Iris pigment epithelial cell (primary cell): Measurements from ENCODE around the gene KANSL1L.

Experiments
- DNase-seq: peaks from one replicate; pipeline ENCODE4 v3.0.0-alpha.2; 2011; ENCODE audit warnings: low read depth

Gene KANSL1L

GRCh38 chr2:210072493-210072892, 98.7 kb downstream of the KANSL1L start:
- no peak for DNase-seq

- DNase-seq: no peak
Measured at GRCh38 chr2:210063306-210063705, 107.9 kb downstream of the KANSL1L start.

- no peak for DNase-seq
Measured at GRCh38 chr2:210055825-210056224, 115.4 kb downstream of the KANSL1L start.

- no peak for DNase-seq
Measured at GRCh38 chr2:210054696-210055095, 116.5 kb downstream of the KANSL1L start.

GRCh38 chr2:210050885-210051284, 120.3 kb downstream of the KANSL1L start:
- DNase-seq: no peak

GRCh38 chr2:210049831-210050230, 121.4 kb downstream of the KANSL1L start:
- DNase-seq: no peak

- no peak for DNase-seq
Measured at GRCh38 chr2:210046851-210047500, 124.2 kb downstream of the KANSL1L start.

- DNase-seq: no peak
Measured at GRCh38 chr2:210038078-210038477, 133.1 kb downstream of the KANSL1L start.

- no peak for DNase-seq
Measured at GRCh38 chr2:210035679-210036078, 135.5 kb downstream of the KANSL1L start.

GRCh38 chr2:210034087-210034683, 137.0 kb downstream of the KANSL1L start:
- no peak for DNase-seq

GRCh38 chr2:210028178-210028577, 143.0 kb downstream of the KANSL1L start:
- no peak for DNase-seq

- DNase-seq: no peak
Measured at GRCh38 chr2:210027608-210028007, 143.6 kb downstream of the KANSL1L start.

GRCh38 chr2:210022824-210023223, 148.4 kb downstream of the KANSL1L start:
- DNase-seq: no peak

- no peak for DNase-seq
Measured at GRCh38 chr2:210020138-210020537, 151.1 kb downstream of the KANSL1L start.

- DNase-seq: no peak
Measured at GRCh38 chr2:210009896-210010295, 161.3 kb downstream of the KANSL1L start.

GRCh38 chr2:210009126-210009525, 162.1 kb downstream of the KANSL1L start:
- DNase-seq: no peak

GRCh38 chr2:210007895-210008294, 163.3 kb downstream of the KANSL1L start:
- DNase-seq: peak; percentile 5

- no peak for DNase-seq
Measured at GRCh38 chr2:210004881-210005280, 166.3 kb downstream of the KANSL1L start.

GRCh38 chr2:210003359-210003758, 167.8 kb downstream of the KANSL1L start:
- peak; percentile 31 for DNase-seq

- peak; percentile 95 for DNase-seq
Measured at GRCh38 chr2:210002158-210003157, 168.8 kb downstream of the KANSL1L start, which contains the start of gene RPE. RPE (plus strand) TSS chr2:210002638; CDS start chr2:210002662, 24 bp downstream.

GRCh38 chr2:210000464-210001324, 170.5 kb downstream of the KANSL1L start:
- DNase-seq: no peak

- no peak for DNase-seq
Measured at GRCh38 chr2:209998596-209998995, 172.6 kb downstream of the KANSL1L start.
